ENCODE results near the gene RTP5.

The RTP5 gene

DNA sequence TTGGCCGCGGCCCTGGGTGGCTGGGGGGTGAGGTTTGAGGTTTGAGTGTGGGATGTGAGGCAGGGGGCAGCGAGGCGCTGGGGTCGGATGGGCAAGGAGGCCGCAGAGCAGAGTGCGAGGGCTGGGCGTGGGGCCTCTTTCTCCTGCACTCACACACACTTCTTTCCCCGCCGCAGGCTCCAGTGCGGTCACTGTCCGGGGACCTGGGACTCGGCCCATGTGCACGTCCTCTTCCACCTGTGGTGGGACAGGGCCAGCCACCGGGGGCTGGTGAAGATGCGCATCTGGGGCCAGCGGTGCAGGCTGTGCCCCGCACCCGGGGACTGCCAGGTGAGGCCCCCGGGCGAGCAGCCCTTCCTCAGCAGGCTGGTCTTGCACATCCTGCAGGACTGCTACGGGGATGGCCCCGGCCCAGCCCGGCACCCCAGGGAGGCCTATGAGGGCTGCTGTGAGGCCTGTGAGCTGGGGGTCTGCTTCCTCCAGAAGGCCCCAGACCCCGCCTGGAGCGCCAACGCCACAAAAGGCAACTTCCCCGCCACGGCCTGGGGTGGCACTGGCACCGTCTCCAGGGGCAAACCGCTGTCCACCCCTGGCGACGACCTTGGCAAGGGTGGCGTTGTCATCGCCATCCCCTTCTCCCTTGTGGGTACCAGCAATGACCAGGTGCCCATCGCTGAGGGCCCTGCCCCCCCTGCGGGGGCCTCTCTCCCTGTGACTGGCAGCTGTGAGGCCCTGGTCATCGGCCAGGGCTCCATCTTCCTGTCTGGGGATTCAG is 2.2 kb downstream of the RTP5 start:
- DNase-seq = no peak

DNA sequence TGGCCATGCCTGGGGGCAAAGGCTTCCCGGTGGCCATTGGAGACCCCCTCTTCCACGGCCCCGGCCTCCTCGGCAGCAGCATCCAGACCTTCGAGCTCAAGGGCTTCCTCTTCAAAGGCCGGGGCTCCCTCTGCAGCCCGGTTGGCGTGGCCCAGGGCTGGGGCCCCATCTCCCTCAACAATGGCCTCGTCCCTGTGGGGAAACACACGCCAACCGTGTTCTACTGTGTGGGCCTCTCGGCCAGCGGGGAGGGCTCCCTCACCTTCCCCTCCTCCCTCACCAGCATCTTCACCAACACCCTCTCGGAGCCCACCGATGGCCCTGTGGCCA is 2.7 kb downstream of the RTP5 start:
- DNase-seq = no peak

DNA sequence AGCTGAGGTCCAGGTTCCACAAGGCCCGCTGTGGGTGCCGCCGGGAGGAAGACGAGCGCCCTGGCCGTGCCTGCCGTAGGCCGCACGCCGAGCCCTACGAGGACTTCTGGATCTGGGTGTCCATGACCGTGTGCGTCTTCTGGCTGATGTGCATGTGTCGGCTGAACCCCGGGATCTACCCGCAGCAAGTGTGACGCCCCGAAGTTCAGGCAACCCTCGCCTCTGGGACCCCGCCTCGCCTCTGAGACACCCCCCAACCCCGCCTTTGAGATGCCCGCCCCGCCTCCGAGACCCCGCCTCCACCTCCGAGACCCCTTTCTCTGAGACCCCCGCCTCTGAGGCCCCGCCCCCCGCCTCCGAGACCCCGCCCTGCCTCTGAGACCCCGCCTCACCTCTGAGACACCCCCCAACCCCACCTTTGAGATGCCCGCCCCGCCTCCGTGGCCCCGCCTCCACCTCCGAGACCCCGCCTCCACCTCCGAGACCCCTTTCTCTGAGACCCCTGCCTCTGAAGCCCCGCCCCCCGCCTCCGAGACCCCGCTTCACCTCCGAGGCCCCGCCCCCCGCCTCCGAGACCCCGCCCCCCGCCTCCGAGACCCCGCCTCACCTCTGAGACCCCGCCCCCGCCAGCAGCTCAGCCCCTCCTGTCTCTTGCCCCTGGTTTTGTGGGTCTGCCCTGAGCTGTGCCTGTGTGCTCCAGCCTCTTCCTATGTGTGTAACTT is 3.7 kb downstream of the RTP5 start:
- no peak for DNase-seq

DNA sequence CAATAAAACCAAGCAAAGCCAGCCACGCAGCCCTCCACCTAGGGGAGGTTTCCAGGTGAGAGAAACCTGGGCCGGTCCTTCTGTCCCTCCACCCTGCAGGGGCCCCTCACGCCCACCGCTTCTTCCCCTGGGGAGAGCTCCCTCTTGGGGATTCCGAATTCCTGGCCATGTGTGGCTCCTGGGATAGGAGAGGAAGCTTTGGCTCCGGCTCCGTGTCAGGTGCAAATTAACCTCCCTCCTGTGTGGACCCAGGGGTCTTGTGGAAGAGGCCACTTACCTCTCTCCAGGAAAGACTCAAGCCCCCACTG is 4.2 kb downstream of the RTP5 start:
- no peak for DNase-seq

DNA sequence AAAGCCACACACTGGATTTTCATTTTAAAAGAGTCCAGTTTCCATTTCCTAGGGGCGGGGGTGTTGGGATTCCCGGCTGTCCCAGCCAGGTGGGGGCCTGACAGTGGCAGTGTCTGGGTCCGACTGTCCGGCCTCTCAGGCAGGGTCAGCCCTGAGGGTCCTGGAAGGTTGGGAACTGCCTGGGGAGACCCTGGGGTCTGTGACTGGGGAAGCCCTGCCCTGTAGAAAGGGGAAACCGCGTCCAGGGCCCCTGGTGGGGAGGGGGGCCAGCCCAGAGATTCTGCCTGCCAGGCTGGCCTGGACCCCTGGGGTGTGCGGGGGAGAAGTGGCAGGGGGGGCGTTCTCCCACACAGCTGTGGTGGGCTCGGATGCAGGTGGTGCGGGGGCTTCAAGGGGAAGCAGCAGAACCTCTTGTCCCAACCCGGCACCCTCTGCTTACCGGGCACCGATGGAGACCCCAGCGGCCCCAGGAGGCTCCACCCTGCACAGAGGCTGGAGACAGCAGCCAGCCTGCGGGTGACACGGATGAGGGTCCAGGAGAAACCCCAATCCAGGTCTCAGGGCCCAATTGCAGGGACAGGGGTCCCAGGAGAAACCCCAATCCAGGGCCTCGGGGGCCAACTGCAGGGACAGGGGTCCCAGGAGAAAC is 4.9 kb downstream of the RTP5 start:
- no peak for DNase-seq

DNA sequence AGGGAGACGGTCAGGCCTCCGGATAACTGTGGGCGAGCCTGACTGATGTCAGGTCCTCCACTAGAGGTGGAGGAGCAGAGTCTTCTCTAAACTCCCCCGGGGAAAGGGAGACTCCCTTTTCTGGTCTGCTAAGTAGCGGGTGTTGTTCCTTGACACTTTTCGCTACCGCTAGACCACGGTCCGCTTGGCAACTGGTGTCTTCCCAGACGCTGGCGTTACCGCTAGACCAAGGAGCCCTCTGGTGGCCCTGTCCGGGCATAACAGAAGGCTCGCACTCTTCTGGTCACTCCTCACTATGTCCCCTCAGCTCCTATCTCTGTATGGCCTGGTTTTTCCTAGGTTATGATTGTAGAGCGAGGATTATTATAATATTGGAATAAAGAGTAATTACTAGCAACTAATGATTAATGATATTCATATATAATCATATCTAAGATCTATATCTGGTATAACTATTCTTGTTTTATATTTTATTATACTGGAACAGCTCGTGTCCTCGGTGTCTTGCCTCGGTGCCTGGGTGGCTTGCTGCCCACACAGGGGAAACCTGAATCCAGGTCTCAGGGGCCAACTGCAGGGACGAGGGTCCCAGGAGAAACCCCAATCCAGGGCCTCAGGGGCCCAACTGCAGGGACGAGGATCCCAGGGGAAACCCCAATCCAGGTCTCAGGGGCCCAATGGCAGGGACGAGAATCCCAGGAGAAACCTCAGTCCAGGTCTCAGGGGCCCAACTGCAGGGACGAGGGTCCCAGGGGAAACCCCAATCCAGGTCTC is 6.4 kb downstream of the RTP5 start:
- DNase-seq = peak; percentile 50

DNA sequence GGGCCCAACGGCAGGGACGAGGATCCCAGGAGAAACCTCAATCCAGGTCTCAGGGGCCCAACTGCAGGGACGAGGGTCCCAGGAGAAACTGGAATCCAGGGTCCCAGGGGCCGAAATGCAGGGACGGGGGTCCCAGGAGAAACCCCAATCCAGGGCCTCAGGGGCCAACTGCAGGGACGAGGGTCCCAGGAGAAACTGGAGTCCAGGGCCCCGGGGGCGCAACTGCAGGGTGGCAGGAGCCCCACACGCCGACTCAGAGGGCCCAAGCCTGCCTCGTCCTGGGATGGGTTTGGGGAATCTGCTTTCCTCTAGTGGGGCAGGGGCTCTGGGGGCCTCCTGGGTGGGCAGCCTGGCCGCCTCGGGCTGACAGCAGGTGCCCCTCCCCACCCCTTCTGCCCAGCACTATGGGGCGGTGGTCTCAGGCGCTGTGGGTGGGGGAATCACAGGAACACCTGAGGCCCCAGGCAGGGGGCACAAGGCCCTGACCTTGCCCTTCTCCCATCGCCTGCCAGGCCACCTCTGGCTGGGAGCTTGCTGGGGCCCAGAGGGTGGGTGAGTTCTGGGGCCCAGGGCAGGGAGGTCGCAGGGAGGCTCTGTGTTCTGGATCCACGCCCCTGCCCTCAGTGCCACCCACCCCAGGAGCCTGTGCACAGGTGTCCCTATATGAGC is 7.1 kb downstream of the RTP5 start:
- DNase-seq = no peak

DNA sequence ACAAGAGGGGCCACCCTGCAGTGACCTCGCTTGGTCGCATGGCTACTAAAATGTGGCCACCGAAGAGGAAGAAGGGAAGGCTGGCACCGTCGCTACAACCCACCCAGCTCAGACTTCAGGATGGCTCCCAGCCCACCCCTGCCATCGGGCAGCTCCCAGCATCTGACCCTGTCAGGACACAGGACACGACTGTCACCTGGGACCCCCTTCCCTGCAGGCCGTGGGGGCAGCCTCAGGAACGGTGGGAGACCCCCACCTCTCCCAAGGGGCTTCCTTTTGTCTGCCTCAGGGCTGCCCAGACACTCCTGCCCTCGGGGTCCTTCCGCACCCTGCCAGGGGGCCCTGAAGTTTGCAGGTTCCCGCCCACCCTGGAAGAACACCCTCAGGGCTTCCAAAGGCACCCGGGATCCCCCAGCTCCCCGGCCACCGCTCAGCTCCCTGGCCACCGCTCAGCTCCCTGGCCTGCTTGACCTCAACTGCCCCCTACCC is 7.7 kb downstream of the RTP5 start:
- DNase-seq = no peak

DNA sequence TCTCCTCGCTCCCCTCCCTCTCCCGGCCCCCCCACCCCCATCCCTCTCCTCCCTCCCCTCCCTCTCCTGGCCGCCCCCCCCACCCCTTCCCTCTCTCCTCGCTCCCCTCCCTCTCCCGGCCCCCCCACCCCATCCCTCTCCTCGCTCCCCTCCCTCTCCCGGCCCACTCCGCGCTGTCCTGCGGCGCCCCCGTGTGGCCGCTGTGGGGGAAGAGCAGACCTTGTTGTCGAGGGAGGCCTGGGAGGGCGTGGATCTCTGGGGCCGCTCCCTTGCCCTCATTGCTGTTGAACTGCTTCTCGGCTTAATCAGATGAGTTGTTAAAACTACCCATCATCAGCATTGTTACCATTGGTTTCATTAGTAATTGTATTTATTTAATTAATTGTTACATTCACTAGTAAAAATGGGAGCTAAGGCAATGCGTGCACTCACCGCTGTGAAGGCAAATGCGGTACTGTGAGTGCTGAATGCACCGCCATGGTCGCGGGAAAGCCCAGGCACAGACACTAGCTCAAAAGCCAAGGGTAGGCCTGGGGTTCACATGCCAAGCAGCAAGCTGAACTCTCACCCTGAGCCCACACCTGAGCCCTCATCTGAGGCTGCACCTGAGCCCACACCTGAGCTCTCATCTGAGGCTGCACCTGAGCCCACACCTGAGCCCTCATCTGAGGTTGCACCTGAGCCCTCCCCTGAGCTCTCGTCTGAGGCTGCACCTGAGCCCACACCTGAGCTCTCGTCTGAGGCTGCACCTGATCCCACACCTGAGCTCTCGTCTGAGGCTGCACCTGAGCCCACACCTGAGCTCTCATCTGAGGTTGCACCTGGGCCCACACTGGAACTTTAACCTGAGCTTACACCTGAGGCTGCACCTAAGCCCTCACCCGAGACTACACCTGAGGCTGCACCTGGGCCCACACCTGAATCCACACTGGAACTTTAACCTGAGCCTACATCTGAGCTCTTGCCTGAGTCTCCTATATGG is 8.8 kb downstream of the RTP5 start:
- peak; percentile 88 for DNase-seq

DNA sequence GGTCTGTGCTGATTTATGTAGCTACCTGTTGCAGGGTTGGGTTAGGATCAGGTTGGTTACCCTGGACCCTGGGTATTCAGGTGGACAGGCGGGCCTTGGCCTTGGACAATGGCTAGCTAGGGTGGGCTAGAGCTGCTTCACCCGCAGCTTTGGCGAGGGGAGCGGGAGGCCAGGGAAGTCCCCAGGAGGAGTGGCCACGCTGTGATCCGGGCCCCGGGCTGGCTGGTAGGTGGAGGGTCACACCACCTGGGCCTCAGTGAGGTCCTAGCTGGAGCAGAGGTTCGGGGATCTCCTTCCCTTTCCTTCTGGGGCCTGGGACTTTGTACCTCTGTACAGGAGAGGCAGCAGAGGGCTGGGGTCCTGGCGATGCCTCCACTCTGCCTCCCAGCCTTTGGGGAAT is 9.8 kb downstream of the RTP5 start:
- no peak for DNase-seq

DNA sequence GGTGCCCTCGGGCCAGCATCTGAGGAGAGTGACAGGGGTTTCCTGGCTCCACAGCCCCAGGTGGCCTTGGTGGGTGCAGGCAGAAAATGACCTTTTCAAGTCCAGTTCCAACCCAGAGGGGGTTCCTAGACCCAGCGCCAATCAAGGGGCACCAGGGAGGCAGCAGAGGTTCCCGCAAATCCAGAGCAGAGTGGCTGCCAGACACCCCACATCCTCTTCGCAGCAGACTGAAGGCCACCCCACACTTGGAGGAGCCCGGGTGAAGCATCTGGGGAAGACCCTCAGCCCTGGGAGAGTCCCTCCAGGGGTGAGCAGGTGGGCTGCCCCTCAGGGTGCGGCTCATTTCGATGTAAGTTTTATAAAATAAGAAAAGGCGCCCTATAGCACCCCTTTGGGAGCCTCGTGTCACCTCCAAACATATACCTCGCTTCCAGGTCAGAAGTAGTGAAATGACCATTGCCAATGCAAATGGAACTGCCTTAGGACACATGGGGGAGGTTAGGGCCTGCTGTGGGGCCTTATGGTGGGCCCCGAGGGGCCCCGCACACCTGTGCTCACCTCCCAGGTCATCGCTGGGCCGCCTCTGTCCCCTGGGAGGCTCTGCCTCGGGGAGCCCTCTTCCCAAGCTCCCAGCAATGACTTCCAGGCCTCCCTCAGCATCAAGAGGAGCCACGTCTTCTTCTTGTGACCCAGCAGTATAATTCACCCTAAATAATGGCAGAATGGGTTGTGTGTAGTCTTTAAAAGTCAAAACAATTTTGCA is 11.0 kb downstream of the RTP5 start:
- no peak for DNase-seq

DNA sequence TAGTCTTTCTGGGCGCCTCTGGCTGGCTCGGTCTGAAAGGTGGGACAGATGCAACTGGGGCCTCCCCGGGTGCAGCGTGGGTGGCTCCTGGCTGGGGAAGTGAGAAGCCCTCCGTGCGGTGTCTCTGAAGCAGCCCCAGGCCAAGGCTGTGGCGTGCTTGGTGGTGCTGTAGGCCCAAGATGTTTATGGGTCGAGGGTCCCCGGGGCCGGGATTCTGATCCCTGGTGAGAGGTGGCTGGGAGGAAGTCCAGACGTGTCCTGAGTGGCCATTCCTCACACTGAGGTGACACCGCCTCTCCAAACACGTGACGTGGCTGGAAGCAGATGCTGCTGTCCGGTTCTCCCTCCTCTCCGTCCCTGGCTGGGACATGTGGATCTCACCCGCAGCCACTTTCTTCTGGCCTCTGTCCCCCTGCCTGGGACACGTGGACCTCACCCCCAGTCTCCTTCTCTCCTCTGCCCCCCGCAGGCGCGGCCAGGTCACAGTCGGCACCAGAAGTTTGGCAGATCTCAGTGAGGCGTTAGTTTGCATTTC is 12.6 kb downstream of the RTP5 start:
- DNase-seq = peak; percentile 64

DNA sequence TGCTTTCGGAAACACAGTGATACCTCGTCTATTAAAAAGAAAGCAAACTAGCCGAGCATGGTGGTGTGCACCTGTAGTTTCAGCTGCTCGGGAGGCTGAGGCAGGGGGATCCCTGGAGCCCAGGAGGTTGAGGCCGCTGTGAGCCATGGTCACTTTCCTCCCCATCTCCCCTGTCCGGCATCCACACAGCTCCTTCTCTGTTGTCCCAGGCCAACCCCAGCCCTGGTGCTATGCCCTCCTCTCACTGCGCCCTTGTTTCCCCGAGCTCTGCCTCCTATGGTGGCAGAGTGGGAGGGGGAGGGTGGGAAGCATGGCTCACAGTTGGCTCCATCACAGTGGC is 15.4 kb downstream of the RTP5 start:
- DNase-seq = no peak

DNA sequence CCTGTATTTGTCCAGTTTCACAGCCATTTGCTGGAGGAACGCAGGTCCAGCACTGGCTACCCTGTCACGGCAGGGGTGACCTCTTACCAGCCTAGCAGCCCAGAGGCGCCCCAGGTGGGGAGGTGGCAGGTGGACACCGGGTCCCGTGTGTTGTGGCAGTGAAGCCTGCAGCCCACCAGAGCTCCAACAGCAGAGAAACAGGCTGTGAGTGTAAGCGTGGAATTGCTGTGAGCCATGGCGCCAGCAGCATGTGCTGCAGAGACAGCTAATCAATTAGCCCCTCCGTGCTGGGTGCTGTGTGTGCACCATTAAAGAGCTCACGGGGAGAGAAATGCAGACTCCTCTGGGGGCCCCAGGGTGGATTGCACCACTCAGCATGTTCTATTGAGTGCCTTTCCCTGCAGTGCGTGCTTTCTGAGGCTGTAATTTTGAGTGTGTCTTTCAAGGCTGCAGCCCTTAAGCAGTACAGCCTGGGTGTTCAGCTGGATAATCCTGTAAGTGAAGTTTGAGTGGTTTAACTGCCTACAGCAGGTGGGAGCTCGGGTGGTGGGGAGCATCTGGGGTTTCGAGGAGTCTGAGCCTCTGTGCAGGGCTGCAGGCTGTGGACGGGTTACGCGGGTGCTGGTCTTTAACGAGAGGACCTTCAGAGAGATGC is 15.9 kb downstream of the RTP5 start:
- DNase-seq = no peak

DNA sequence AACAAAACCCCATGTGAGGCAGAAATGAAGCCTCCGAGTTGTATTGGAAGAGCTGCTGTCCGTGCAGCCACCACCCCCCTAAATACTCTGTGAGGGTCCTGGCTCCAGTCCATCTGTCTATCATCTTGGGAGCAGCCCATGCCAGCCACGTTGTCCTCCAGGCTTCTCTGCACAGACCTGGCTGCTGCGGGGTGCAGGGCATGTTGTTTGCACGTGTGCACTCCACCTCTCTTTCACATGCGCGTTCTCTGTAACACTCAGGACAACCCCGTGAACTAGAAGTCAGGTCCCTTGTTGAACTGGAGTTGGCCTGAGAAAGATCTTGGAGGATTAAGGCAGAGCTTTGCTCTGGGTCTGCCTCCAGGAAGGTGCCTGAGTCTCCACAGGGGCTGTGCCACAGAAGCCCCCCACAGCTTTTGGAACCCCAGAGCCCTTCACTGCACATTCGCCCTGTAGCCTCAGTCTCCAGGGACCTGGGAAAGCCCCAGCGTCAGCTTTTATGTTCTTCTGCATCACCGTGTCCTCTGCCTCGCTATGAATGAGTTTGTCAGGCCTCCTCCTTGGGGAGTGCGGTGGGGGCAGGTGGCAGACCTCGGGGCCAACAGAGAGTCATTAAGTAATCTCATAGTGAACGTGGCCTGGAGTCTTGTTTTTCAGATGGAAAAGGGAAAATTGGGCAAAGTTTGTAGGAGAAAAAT is 16.6 kb downstream of the RTP5 start:
- DNase-seq = no peak

DNA sequence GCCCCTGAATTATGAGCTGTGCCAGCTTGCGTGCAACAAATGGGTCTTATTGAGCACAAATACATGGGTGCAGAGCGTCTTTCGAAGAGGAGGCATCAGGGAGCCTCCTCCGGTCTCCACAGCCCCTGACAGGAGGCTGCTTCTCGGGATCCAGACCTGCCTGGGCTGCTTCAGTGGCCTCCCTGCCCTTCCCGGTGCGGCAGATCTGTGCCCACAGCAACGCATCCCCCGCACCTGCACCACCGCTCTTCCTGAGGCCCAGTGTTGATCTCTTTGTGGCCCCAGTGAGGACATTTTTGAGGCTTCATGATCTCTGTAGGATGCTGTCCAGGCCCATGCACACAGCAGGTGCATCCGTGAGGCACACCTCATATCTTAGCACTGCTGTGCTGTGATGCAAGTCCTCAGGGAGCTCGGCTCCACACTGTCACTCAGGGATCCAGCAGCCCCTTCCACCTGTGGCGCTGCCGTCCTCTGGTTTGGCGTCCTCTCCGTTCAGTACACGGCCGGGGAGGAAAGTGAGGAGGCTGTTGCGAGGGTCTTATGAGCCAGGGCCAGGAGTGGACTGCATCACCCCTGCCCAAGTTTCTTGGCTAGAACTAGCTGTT is 17.4 kb downstream of the RTP5 start:
- no peak for DNase-seq

DNA sequence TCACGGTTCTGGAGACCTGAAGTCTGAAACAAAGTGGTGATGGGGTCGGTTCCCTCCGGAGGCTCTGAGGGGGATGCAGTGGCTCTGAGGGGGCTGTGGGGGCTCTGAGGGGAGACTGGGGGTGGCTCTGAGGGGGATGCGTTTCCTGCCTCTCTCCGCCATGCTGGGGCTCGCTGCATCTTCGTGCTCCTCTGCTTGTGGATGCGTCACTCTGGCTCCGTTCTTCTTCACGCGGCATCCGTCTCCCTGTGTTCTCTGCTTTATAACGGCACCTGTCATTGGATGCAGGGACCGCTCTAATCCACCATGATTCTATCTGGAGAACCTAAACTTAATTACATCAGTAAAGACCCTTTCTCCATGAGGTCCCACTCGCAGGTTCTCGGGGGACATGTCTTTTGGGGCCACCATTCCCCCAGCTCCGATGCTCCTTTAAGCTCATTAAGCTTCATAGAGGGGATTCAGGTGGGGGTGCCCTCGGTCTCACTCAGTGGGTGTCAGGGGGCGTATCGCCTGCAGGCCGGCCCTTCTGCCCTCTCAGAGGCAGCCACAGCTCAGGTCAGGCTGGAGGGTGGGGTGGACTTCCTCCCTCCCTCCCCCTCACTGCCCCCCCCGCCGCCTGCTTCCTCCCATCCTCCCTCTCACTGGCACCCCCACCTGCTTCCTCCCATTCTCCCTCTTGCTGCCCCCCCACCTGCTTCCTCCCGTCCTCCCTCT is 18.4 kb downstream of the RTP5 start:
- no peak for DNase-seq

DNA sequence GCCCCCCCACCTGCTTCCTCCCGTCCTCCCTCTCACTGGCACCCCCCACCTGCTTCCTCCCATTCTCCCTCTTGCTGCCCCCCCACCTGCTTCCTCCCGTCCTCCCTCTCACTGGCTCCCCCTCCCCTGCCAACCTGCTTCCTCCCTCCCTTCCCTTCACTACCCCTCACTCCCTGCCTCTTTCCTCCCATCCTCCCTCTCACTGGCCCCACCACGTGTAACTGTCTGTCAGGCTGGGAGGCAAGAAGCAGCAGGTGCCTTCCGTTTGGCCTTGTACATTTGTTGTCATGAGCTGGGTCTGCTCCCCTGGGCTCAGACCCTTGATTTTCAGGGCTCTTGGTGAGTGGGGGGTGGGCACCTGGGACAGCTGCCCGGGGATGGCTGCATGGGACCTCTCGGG is 19.1 kb downstream of the RTP5 start:
- no peak for DNase-seq

Data from hematopoietic multipotent progenitor cell treated with erythropoietin and hydrocortisone succinate and interleukin-3 and kit ligand, for 6 days (in vitro differentiated cells).